Stomach (tissue), 4 donors: ENCODE data around the gene CD82.

ENCODE experiments used
- EP300 ChIP-seq: sonication (generic); formaldehyde crosslinking; IDR thresholded peaks from one replicate; pipeline ENCODE4 v1.6.1; 2017; ENCODE audit warnings: antibody characterized with exemption
- POLR2A ChIP-seq, 4 donors: fragments of 450-650 bp; IDR thresholded peaks; one replicate each; pipeline ENCODE4 v1.6.1; 2016; ENCODE audit warnings: antibody characterized with exemption in 4 of 4, control low read depth in 2 of 4, mild to moderate bottlenecking in 1 of 4, moderate library complexity in 1 of 4
- POLR2AphosphoS5 ChIP-seq, 3 donors: sonication (generic); formaldehyde crosslinking; IDR thresholded peaks; one replicate each; pipeline ENCODE4 v1.6.1; 2016; ENCODE audit warnings: antibody characterized with exemption in 3 of 3
- TF ChIP-seq, protein P1 (sequence below), 7 experiments: fragments of 450-650 bp in 4 of 7; fragments of 200-600 bp in 3 of 7; sonication (generic) in 3 of 7; IDR thresholded peaks; one replicate each; pipeline ENCODE4 v1.5.1; 2016 to 2019; ENCODE audit warnings: antibody characterized with exemption in 7 of 7, control low read depth in 2 of 7, mild to moderate bottlenecking in 1 of 7

DNA sequence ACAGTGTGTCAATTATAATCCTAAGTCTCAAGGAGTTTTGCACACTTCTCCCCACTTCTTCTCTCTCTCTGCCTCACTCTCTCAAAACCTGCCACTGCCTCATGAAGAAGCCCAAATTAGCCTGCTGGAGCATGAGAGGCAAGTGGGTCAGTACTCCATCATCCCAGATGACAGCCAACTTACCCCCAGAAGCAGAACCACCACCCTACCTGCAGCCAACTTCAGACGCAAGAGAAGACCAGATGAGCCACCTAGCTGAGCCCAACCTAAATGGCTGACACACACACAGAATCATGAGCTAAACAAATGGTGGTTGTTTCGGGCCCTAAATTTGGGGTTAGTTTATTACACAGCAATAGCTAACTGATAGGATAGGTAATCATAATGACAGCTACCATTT lies 61.2 kb downstream of the CD82 start:
- TF ChIP-seq, protein P1, sequence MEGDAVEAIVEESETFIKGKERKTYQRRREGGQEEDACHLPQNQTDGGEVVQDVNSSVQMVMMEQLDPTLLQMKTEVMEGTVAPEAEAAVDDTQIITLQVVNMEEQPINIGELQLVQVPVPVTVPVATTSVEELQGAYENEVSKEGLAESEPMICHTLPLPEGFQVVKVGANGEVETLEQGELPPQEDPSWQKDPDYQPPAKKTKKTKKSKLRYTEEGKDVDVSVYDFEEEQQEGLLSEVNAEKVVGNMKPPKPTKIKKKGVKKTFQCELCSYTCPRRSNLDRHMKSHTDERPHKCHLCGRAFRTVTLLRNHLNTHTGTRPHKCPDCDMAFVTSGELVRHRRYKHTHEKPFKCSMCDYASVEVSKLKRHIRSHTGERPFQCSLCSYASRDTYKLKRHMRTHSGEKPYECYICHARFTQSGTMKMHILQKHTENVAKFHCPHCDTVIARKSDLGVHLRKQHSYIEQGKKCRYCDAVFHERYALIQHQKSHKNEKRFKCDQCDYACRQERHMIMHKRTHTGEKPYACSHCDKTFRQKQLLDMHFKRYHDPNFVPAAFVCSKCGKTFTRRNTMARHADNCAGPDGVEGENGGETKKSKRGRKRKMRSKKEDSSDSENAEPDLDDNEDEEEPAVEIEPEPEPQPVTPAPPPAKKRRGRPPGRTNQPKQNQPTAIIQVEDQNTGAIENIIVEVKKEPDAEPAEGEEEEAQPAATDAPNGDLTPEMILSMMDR (IDR thresholded peaks at IDR 0.05): no peak
- TF ChIP-seq EP300 (no peak), POLR2A (IDR thresholded peaks at IDR 0.05) (no peak), POLR2AphosphoS5 (IDR thresholded peaks at IDR 0.05) (no peak)
